Measurements from ENCODE around the gene PALB2. TPM values are rescaled to one million over a fixed set of nuclear protein-coding genes. Genes with fewer than 3 reads are reported as not detected.
A peak's percentile ranks its signal among the peaks of the same experiment; 100 is the strongest.

The PALB2 gene
- total and polyA plus RNA-seq, 9 of the 15 experiments (the other 6 are each of a cell fraction or from before 2014, with no cell fraction given), result 7.0 to 25.8 (median 15.2) TPM

DNA sequence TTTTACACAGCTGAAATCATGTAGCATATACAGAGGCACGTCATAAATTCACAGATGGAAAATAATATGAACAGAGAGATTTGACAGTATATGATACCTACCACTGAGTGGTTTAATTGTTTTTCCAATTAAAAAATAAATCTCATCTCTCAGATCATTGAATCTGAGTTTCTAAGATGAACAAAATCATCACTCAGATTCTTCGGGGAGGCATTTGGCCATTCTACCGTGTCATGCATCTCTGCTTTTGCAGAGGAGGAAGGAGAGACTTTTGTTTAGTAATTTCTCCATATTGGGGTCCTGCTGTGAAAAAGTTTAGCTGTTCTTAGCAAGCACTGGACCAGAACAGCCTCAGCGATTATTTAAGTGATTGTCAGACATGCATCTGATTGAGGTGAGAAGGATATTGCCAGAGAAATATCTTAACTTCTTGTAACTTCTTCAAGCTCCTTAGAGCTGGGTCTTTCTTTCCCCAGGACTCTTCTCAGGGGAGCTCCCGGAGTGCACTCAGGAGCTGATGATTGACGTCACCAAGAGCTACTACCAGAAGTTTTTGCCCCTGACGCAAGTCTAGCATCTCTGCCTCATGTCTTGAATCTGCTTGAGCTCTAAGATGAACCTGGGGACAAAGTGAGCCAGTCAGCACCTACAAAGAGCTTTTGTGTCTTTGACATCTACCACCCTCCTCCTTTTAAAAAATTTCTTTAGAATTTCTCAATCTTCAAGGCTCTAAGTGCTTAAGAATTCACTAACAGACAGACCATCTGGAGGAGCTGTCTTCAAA, 25.7 kb upstream of the PALB2 start (continued):
- TF ChIP-seq ATF1 (CRISPR knock-in tag; IDR thresholded peaks at IDR 0.05) (no peak), ATF1 (tag; IDR thresholded peaks at IDR 0.05) (peak; percentile 70), CEBPB (tag; IDR thresholded peaks at IDR 0.05) (peak; percentile 70), RNF2 (IDR thresholded peaks at IDR 0.05) (no peak), CHD2 (IDR thresholded peaks at IDR 0.05; ENCODE audit: low read depth, low read length) (no peak), PHF20 (IDR thresholded peaks at IDR 0.05; ENCODE audit: partially characterized antibody) (no peak), TEAD4 (IDR thresholded peaks at IDR 0.05; ENCODE audit: low read length) (no peak), TEAD4 (CRISPR knock-in tag; IDR thresholded peaks at IDR 0.05; ENCODE audit: borderline replicate concordance) (no peak), ZNF274 (IDR thresholded peaks at IDR 0.05; ENCODE audit: borderline replicate concordance, low read depth, low read length) (no peak), CCNT2 (IDR thresholded peaks at IDR 0.05; ENCODE audit: borderline replicate concordance, extremely low read depth, insufficient read length, low read depth, low read length) (no peak), L3MBTL2 (IDR thresholded peaks at IDR 0.05) (peak; percentile 13; the same call in 1 of the 2 replicates), ZNF124 (CRISPR knock-in tag; IDR thresholded peaks at IDR 0.05) (no peak), MCM2 (IDR thresholded peaks at IDR 0.05; ENCODE audit: low read depth) (no peak), CREB1 (IDR thresholded peaks at IDR 0.05) (no peak), CREB1 (CRISPR knock-in tag; IDR thresholded peaks at IDR 0.05) (0 out of 2 replicates have a peak, but pooled peaks have one; percentile 31), TOE1 (IDR thresholded peaks at IDR 0.05; ENCODE audit: borderline replicate concordance) (no peak), TOE1 (CRISPR knock-in tag; IDR thresholded peaks at IDR 0.05; ENCODE audit: borderline replicate concordance, low read depth) (no peak)
- TF ChIP-seq, protein P1, sequence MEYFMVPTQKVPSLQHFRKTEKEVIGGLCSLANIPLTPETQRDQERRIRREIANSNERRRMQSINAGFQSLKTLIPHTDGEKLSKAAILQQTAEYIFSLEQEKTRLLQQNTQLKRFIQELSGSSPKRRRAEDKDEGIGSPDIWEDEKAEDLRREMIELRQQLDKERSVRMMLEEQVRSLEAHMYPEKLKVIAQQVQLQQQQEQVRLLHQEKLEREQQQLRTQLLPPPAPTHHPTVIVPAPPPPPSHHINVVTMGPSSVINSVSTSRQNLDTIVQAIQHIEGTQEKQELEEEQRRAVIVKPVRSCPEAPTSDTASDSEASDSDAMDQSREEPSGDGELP (CRISPR knock-in tag; IDR thresholded peaks at IDR 0.05; ENCODE audit: borderline replicate concordance), result no peak
- TF ChIP-seq, protein P2, sequence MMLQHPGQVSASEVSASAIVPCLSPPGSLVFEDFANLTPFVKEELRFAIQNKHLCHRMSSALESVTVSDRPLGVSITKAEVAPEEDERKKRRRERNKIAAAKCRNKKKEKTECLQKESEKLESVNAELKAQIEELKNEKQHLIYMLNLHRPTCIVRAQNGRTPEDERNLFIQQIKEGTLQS (IDR thresholded peaks at IDR 0.05), result peak; percentile 47
- TF ChIP-seq, protein P2 (CRISPR knock-in tag; conservative IDR thresholded peaks at IDR 0.05), result no peak
- TF ChIP-seq, protein P3, sequence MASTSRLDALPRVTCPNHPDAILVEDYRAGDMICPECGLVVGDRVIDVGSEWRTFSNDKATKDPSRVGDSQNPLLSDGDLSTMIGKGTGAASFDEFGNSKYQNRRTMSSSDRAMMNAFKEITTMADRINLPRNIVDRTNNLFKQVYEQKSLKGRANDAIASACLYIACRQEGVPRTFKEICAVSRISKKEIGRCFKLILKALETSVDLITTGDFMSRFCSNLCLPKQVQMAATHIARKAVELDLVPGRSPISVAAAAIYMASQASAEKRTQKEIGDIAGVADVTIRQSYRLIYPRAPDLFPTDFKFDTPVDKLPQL (IDR thresholded peaks at IDR 0.05; ENCODE audit: extremely low read depth, insufficient read length), result no peak
- TF ChIP-seq, protein P4, sequence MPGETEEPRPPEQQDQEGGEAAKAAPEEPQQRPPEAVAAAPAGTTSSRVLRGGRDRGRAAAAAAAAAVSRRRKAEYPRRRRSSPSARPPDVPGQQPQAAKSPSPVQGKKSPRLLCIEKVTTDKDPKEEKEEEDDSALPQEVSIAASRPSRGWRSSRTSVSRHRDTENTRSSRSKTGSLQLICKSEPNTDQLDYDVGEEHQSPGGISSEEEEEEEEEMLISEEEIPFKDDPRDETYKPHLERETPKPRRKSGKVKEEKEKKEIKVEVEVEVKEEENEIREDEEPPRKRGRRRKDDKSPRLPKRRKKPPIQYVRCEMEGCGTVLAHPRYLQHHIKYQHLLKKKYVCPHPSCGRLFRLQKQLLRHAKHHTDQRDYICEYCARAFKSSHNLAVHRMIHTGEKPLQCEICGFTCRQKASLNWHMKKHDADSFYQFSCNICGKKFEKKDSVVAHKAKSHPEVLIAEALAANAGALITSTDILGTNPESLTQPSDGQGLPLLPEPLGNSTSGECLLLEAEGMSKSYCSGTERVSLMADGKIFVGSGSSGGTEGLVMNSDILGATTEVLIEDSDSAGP (CRISPR knock-in tag; IDR thresholded peaks at IDR 0.05), result no peak
- TF ChIP-seq, protein P5, sequence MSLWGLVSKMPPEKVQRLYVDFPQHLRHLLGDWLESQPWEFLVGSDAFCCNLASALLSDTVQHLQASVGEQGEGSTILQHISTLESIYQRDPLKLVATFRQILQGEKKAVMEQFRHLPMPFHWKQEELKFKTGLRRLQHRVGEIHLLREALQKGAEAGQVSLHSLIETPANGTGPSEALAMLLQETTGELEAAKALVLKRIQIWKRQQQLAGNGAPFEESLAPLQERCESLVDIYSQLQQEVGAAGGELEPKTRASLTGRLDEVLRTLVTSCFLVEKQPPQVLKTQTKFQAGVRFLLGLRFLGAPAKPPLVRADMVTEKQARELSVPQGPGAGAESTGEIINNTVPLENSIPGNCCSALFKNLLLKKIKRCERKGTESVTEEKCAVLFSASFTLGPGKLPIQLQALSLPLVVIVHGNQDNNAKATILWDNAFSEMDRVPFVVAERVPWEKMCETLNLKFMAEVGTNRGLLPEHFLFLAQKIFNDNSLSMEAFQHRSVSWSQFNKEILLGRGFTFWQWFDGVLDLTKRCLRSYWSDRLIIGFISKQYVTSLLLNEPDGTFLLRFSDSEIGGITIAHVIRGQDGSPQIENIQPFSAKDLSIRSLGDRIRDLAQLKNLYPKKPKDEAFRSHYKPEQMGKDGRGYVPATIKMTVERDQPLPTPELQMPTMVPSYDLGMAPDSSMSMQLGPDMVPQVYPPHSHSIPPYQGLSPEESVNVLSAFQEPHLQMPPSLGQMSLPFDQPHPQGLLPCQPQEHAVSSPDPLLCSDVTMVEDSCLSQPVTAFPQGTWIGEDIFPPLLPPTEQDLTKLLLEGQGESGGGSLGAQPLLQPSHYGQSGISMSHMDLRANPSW (CRISPR knock-in tag; IDR thresholded peaks at IDR 0.05), result no peak

Measured in K562 (cell line).